D721Med (cell line): ENCODE results near the gene TYSND1.
A peak's percentile ranks its signal among the peaks of the same experiment; 100 is the strongest.

Experiments
- DNase-seq: peaks from one replicate; pipeline ENCODE4 v3.0.0; 2011; ENCODE audit warnings: low spot score; ENCODE audit not compliant: insufficient read length
- FAIRE-seq: peaks from 2 replicates; lab custom pipeline; 2011; peaks lifted over from hg19 to GRCh38; lab: Jason Lieb, UNC
- CTCF ChIP-seq: IDR thresholded peaks from 2 replicates; pipeline ENCODE4 v1.5.1; 2012; ENCODE audit warnings: mild to moderate bottlenecking, control low read depth; ENCODE audit not compliant: insufficient read depth; ENCODE audit errors: missing control alignments

The TYSND1 gene

GRCh38 chr10:70158113-70158512, 11.6 kb upstream of the TYSND1 start:
- no peak for DNase-seq
- no peak for FAIRE-seq
- TF ChIP-seq CTCF, result no peak

- TF ChIP-seq CTCF, result no peak
- DNase-seq (no peak), FAIRE-seq (no peak)
These were observed 8.8 kb upstream of the TYSND1 start for GRCh38 chr10:70155255-70155838.

GRCh38 chr10:70148516-70148915, 2.0 kb upstream of the TYSND1 start:
- DNase-seq (no peak), FAIRE-seq (no peak)
- no peak for TF ChIP-seq CTCF

- DNase-seq (no peak), FAIRE-seq (no peak)
- TF ChIP-seq CTCF, result no peak
These were observed 742 bp upstream of the TYSND1 start for GRCh38 chr10:70147259-70147625.

GRCh38 chr10:70145666-70146488, 623 bp downstream of the TYSND1 start:
- peak; percentile 39 for TF ChIP-seq CTCF
- DNase-seq, result no peak
- FAIRE-seq, result no peak

GRCh38 chr10:70145166-70145665, 1.3 kb downstream of the TYSND1 start:
- DNase-seq (no peak), FAIRE-seq (no peak)
- no peak for TF ChIP-seq CTCF

GRCh38 chr10:70144372-70145110, 2.0 kb downstream of the TYSND1 start:
- FAIRE-seq, result no peak
- DNase-seq, result no peak
- TF ChIP-seq CTCF, result no peak
